Activated CD8-positive, alpha-beta memory T cell treated with anti-CD3 and anti-CD28 coated beads, Interleukin-2, amount 10 ng/mL, durations not matched to agents 7 days and 5 days (primary cell): Measurements from ENCODE around the gene ZDHHC7. TPM values are rescaled to one million over a fixed set of nuclear protein-coding genes. Genes with fewer than 3 reads are reported as not detected.
"Not testable (repeated sequence)": the region's sequence is repeated elsewhere in the genome, so short reads cannot be mapped to it uniquely, and the experiment has no call there.

ENCODE experiments used
- ATAC-seq: fragments of 150-1000 bp; cut with Tn5 transposase; one replicate; pipeline ENCODE4 v1.10.0; 2021; ENCODE audit warnings: moderate library complexity
- CTCF ChIA-PET: fragments of 350-600 bp; sonication (Branson Sonifier 250); formaldehyde crosslinking; loops from one replicate; lab custom pipeline; 2021; ENCODE audit warnings: antibody characterized with exemption; lab: Charles Lee
- DNase-seq: peaks from one replicate; pipeline ENCODE4 v3.0.0-alpha.2; 2020
- H3K27ac Mint-ChIP-seq: one replicate; pipeline ENCODE4 v1.8.0; 2021; ENCODE audit warnings: mild to moderate bottlenecking, mixed read lengths
- H3K27me3 Mint-ChIP-seq: one replicate; pipeline ENCODE4 v1.8.0; 2021; ENCODE audit warnings: mixed read lengths
- H3K36me3 Mint-ChIP-seq: one replicate; pipeline ENCODE4 v1.8.0; 2021; ENCODE audit warnings: mild to moderate bottlenecking, mixed read lengths
- H3K4me1 Mint-ChIP-seq: one replicate; pipeline ENCODE4 v1.8.0; 2021; ENCODE audit warnings: mixed read lengths
- H3K4me3 Mint-ChIP-seq: one replicate; pipeline ENCODE4 v1.8.0; 2021; ENCODE audit warnings: mild to moderate bottlenecking, moderate library complexity, mixed read lengths
- H3K9me3 Mint-ChIP-seq: one replicate; pipeline ENCODE4 v1.8.0; 2022; ENCODE audit warnings: low read depth, mixed read lengths
- total RNA-seq, 2 experiments: library from RNA; stranded (reverse); gene quantifications; one replicate each; pipeline ENCODE4 v1.2.3, GENCODE V29; 2021

ZDHHC7 gene
- total RNA-seq, 2 experiments from 2014 or later, result 22.3 to 27.1 TPM

DNA sequence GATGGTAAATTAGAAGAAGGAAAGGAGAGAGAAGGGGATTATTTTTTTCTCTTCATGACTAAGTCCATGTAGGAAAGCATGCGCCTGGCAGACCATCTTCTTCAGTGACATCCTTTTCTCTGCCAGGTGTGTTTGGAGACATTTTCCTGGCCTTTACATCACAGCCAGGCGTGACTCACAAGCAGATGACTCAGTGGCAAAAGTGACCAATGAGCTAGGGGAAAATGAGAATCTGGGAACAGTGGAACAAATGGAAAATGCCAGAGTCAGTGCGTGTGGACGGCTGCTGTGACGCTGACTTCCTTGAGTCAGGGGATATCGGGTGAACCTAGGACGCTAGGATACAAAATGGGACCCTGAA, 25.7 kb upstream of the ZDHHC7 start:
- Mint-ChIP-seq H3K27ac (no peak overlapping the region), H3K27me3 (no peaks in the 10 kb centered on the region), H3K9me3 (no peaks in the 10 kb centered on the region), H3K4me3 (no peak overlapping the region), H3K36me3 (no peaks in the 10 kb centered on the region), H3K4me1 (no peaks in the 10 kb centered on the region)
- CTCF ChIA-PET, result no interaction called here
- DNase-seq (no peak), ATAC-seq (no peak)

DNA sequence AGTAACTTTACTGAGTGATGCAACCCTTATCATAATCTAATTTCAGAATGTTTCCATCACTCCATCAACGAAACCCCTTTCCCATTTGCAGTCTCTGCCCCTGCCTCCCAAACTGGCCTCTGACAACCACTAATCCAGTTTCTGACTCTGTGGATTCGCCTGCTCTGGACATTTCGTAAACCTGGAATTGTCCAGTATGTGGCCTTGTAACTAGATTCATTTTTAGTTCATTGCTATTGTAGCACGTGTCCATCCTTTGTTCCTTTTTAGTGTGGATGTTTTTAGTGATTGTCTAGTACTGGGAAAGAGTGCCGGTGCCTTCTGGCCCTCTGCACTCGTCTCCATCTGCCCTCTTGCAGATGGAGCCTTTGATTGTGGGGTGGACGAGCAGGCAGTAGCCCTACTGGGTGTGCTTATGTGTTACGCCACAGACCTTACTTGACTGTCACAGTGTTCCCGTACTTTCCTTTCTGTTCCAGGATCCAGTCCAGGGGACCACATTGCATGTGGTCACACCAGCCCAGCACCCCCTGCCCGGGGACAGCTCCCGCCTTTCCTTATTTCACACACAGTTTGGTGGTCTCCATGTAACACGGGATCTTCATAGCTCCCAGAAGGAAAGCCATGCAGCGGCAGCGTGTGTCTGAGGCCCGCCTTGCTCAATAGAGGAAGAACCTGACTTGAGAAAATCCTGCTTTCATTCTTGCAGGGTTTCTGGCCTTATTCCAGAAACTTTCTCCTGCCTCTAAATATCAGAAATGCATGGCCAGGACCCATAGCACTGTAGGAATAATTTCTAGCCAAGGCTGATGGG, 25.1 kb upstream of the ZDHHC7 start:
- no peaks in the 10 kb centered on the region for H3K9me3 Mint-ChIP-seq
- no peak overlapping the region for H3K4me3 Mint-ChIP-seq
- ATAC-seq (no peak), DNase-seq (no peak)
- no peaks in the 10 kb centered on the region for H3K36me3 Mint-ChIP-seq
- H3K4me1 Mint-ChIP-seq, result no peaks in the 10 kb centered on the region
- CTCF ChIA-PET, result no interaction called here
- no peak overlapping the region for H3K27ac Mint-ChIP-seq
- no peaks in the 10 kb centered on the region for H3K27me3 Mint-ChIP-seq

DNA sequence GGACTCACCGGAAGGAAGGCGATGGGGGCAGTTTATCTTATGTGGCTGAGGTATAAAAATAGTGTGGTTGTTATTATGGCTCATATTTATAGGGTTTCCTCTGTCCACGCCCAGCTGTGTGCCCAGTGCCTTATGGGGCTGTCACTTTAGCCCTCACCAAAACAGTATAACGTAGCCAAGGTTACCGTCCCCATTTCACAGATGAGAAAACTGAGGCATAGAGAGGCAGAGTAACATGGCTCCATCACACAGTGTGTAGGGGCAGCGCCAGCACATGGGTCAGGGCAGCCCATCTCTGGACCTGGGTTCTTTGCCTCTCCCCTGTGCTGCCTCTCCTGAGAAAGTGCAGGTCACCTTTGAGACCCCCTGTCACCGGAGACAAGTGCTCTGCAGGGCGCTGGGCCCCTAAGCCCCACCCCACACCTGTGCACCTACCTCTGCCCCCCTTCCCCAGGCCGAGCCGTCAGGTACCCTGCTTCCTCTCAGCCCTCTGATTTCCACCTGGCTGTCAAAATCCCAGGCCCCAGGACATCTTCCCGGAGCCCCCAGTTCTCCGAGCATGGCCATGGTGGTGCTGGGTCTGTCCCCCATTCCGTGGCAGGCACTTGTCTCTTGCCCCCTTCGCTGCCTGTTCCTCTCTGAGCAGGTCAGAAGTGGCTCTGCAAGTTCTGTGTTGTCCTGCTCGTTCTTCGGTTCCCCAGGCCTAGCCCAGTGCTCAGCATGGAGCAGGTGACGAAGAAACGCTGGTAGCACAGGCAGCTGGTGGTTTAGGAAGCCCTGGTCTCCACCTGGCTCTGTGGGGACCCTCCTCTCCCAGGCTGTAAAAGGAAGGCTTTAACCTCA, 23.5 kb upstream of the ZDHHC7 start:
- no peaks in the 10 kb centered on the region for H3K27me3 Mint-ChIP-seq
- H3K36me3 Mint-ChIP-seq, result no peaks in the 10 kb centered on the region
- H3K9me3 Mint-ChIP-seq, result no peaks in the 10 kb centered on the region
- H3K4me1 Mint-ChIP-seq, result peaks cover 4% of the 10 kb centered on the region
- ATAC-seq (no peak), DNase-seq (no peak)
- H3K4me3 Mint-ChIP-seq, result no peak overlapping the region
- H3K27ac Mint-ChIP-seq, result no peak overlapping the region
- CTCF ChIA-PET, result no interaction called here

DNA sequence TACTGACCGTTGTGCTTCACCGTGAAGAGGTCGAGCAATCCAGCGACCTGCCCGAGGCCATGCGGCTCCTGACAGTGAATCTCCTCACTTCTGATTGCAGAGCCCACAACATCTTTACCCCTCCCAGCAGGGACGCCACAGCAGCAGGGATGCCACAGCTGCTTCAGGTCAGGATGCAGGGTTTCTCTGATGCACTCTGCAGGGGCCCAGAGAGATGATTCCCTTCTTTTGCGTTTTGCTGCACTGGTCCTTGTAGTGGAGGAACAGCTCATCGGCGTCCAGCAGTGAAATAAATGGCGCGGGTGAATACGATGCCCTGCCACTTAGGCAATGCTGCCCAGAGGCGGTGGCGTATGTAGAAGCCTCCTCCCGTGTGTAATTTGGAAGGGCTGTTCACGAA, 21.8 kb upstream of the ZDHHC7 start:
- no peaks in the 10 kb centered on the region for H3K36me3 Mint-ChIP-seq
- peaks cover 20% of the 10 kb centered on the region for H3K4me1 Mint-ChIP-seq
- no peak for ATAC-seq
- no peak overlapping the region for H3K27ac Mint-ChIP-seq
- DNase-seq, result no peak
- H3K27me3 Mint-ChIP-seq, result no peaks in the 10 kb centered on the region
- CTCF ChIA-PET, result no interaction called here
- no peaks in the 10 kb centered on the region for H3K9me3 Mint-ChIP-seq
- H3K4me3 Mint-ChIP-seq, result no peak overlapping the region

DNA sequence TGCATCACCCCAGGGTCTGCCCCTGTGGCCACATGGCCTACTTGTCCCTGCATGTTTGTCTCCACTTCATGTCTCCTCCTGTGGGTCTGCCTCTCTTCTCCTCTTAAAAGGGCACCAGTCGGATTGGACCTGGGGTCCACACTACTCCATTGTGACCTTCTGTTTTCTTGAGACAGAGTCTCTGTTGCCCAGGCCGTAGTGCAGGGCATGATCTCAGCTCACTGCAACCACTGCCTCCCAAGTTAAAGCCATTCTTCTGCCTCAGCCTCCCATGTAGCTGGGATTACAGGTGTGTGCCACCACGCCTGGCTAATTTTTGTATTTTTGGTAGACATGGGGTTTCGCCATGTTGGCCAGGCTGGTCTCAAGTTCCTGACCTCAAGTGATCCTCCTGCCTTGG, 20.9 kb upstream of the ZDHHC7 start:
- CTCF ChIA-PET, H3K27me3 Mint-ChIP-seq, ATAC-seq, H3K36me3 Mint-ChIP-seq, H3K9me3 Mint-ChIP-seq, H3K27ac Mint-ChIP-seq, DNase-seq, H3K4me3 Mint-ChIP-seq: not testable (repeated sequence)
- H3K4me1 Mint-ChIP-seq, result peaks cover 24% of the 10 kb centered on the region

DNA sequence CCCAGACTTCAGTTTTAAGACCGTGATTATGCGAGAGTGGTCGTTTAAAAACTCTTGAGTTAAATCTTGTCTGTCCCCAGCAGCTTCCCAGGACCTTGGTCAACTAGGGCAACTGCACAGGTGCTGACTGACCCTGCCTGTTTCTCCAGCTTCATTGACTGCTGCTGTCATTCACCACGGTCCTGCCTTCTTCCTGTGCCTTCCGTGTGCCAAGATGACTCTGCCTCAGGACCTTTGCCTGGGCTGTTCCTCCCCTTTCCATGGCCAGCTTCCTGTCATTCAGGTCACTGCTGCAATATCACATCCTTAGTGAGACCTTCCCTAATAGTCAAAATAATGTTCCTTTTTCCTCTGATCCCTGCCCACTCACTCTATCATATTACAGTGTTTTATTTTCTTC, 20.1 kb upstream of the ZDHHC7 start:
- DNase-seq, result no peak
- peaks cover 31% of the 10 kb centered on the region for H3K4me1 Mint-ChIP-seq
- no peak for ATAC-seq

DNA sequence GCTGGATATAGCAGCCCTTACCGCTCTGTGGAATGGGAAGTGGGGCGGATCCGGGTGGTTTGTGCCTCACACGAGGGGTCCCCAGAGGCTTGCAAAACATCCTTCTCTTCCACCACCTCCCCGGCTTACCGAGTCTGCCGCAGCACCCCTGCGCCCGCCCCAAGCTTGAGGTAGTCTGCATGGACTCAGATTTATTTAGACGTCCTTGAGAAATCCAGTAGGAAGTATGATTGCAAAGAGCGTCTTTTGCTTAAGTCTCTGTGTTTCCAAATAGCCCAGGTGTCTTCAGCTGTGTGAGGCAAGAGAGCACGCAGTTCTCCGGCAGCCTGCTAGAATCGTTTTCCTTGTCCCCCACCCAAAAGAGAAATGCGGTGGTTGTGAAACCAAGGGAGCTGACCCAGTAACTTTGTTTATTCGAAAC, 18.7 kb upstream of the ZDHHC7 start:
- H3K9me3 Mint-ChIP-seq, result no peaks in the 10 kb centered on the region
- peaks cover 31% of the 10 kb centered on the region for H3K4me1 Mint-ChIP-seq
- no peak overlapping the region for H3K27ac Mint-ChIP-seq
- CTCF ChIA-PET, result interaction anchor here (1.3 to 4.6 kb wide), 2 partner anchors 56 to 85 kb away, joined by 3 to 43 read pairs; no protein-coding TSS in a partner anchor
- H3K36me3 Mint-ChIP-seq, result no peaks in the 10 kb centered on the region
- no peak overlapping the region for H3K4me3 Mint-ChIP-seq
- DNase-seq, result no peak
- no peaks in the 10 kb centered on the region for H3K27me3 Mint-ChIP-seq
- ATAC-seq, result no peak

More for the DNA sequence above, 20.1 kb upstream of the ZDHHC7 start:
- Mint-ChIP-seq H3K9me3 (no peaks in the 10 kb centered on the region), H3K27ac (no peak overlapping the region), H3K36me3 (no peaks in the 10 kb centered on the region), H3K27me3 (no peaks in the 10 kb centered on the region), H3K4me3 (no peak overlapping the region)
- CTCF ChIA-PET, result interaction anchor here (0.7 kb wide), 1 partner anchor 55 kb away, joined by 3 read pairs; no protein-coding TSS in a partner anchor

DNA sequence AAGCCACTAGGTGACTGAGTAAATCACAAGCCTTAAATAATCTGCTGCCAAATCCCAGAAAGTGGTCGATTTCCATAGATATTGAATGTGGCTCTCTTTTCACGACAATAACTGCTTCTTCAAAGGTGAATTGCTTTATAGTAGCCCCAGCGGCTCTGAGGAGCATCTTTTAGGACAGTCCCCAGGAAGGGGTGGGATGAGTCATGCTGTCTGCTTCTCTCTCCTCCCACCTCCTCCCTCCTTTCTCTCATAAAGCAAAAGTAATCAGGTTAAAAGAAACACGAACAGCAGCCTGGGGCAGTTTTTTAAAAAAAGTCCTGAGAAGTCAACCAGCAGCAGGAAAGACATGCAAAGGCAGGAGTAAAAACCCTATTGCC, 18.1 kb upstream of the ZDHHC7 start:
- Mint-ChIP-seq H3K4me3 (peak overlapping the region; percentile 86), H3K27ac (peak overlapping the region; percentile 87), H3K36me3 (no peaks in the 10 kb centered on the region), H3K27me3 (no peaks in the 10 kb centered on the region), H3K9me3 (no peaks in the 10 kb centered on the region), H3K4me1 (peaks cover 31% of the 10 kb centered on the region)
- ATAC-seq (peak; percentile 66), DNase-seq (peak; percentile 82)
- CTCF ChIA-PET, result interaction anchor here (4.6 kb wide), 1 partner anchor 56 kb away, joined by 43 read pairs; no protein-coding TSS in a partner anchor

DNA sequence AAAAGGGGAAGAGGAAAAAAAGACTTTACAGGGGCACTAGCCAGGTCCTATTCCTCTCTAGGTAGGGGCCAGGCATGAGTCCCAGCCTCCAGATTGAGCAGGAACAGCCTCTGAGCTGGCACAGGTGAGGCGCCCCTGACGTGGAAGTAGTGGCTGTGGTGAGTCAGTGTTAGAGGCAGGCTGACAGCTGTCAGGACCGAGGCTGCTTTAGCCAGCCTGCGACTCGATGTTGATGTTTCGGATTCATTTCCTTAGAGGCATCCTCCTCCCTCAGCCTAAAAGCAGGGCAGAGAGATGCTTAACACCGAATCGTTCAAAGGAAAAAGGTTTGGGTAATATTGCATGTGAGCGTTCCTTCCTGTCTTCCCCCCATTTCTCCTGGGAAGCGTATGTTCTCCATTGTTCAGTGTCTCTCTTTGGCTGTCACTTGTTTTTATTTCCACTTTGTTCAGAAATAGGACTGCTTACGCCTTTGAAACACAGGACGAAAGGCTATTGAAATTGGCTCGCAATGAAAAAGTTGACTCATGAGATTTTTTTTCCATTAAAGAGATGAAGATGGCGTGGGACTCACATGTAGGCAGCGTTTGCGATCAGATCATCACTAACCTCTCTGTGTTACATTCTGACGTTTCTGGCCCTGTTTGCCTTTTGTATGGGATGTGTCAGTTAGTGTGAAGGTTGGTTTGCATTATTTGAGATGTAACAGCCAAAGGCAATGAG, 17.5 kb upstream of the ZDHHC7 start:
- CTCF ChIA-PET, result interaction anchor here (0.8 to 4.6 kb wide), 7 partner anchors 13 to 86 kb away, joined by 4 to 43 read pairs (median 8); partner anchors contain the start of gene ZDHHC7
- peak overlapping the region; percentile 87 for H3K27ac Mint-ChIP-seq
- H3K9me3 Mint-ChIP-seq, result no peaks in the 10 kb centered on the region
- DNase-seq (peak; percentile 84), ATAC-seq (peak; percentile 66)
- H3K4me3 Mint-ChIP-seq, result peak overlapping the region; percentile 86
- peaks cover 31% of the 10 kb centered on the region for H3K4me1 Mint-ChIP-seq
- no peaks in the 10 kb centered on the region for H3K36me3 Mint-ChIP-seq
- no peaks in the 10 kb centered on the region for H3K27me3 Mint-ChIP-seq

DNA sequence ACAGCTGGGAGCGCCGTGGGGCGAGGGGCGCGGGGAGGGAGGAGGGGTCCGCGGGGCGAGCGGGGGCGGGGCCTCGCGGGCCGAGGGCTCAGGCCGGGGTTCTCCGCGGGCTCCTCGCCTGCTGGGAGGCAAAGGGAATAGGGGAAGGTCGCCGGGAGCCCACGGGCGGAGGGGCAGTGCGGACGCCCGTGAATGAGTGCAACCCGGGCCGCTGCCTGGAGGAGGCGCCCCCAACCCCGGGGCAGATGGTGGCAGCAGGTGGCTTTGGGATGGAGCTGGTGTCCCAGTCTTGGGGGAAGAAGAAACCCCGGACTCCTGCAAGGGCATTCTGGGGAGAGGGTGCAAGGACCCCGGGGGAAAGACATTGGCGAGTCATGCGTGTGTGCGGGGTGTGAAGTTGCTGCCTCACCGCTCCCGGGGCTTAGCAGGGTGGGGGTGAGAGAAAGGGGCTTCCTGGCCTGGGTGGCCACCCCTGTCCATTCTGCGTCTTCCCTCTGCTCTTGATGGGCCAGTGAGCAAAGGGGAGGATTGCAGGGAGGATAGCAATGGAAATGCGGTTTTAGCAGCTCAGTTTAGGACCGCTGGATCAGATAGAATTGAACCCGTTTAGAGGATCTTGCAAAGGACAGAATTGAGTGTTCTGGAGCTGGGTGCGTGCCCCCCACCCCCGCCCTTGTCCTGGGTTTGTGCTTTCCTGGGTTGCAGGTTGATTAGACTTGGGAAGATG, 16.8 kb upstream of the ZDHHC7 start:
- Mint-ChIP-seq H3K36me3 (no peaks in the 10 kb centered on the region), H3K27me3 (no peaks in the 10 kb centered on the region), H3K27ac (peak overlapping the region; percentile 87), H3K9me3 (no peaks in the 10 kb centered on the region), H3K4me1 (peaks cover 31% of the 10 kb centered on the region), H3K4me3 (peak overlapping the region; percentile 86)
- CTCF ChIA-PET, result interaction anchor here (0.8 to 4.6 kb wide), 13 partner anchors 13 to 588 kb away, joined by 3 to 43 read pairs (median 5); partner anchors contain the start of gene ZDHHC7
- DNase-seq, result peak; percentile 54
- ATAC-seq, result peak; percentile 1

DNA sequence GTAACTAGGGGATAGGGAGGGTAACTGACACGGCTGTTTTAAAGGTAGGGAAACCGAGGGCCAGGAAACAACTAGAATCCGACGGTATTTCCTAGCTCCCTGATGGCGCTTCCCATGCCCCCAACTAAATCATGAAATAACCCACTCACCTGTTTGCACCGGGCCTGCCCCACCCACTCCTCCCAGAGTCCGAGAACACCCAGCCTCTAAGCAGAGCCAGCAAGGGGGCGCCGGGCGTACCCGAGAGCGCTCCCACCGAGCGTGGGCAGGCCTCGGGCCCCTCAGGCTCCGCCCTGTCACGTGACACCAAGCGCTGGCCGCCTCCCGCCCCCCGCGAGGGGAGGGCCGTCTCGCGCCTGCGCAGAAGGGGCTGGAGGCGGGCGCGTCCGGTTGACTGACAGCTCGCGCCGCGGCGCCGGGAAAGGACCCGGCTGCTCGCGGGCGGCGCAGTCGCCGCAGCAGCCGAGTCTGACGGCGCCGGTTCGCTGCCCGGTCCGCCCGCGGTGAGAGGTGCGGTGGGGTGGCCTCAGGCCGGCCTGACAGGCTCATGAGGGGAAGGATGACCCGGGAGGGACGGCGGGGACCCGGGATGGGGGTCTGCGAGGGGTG, 16.1 kb upstream of the ZDHHC7 start, which contains the start of gene KIAA0513:
Gene KIAA0513, plus strand, starts transcription at position 447 of the 609 bp plus-strand sequence. CDS start 39,277 bp downstream, outside the sequence.
- H3K36me3 Mint-ChIP-seq, result no peaks in the 10 kb centered on the region
- DNase-seq (peak; percentile 96), ATAC-seq (peak; percentile 81)
- H3K27me3 Mint-ChIP-seq, result no peaks in the 10 kb centered on the region
- H3K9me3 Mint-ChIP-seq, result no peaks in the 10 kb centered on the region
- peaks cover 31% of the 10 kb centered on the region for H3K4me1 Mint-ChIP-seq
- peak within 1 kb of the TSS; percentile 87 for H3K27ac Mint-ChIP-seq
- H3K4me3 Mint-ChIP-seq, result peak within 1 kb of the TSS; percentile 86
- CTCF ChIA-PET, result interaction anchor here (1.0 to 4.6 kb wide), 11 partner anchors 12 to 589 kb away, joined by 3 to 43 read pairs (median 5); partner anchors contain the start of gene ZDHHC7

DNA sequence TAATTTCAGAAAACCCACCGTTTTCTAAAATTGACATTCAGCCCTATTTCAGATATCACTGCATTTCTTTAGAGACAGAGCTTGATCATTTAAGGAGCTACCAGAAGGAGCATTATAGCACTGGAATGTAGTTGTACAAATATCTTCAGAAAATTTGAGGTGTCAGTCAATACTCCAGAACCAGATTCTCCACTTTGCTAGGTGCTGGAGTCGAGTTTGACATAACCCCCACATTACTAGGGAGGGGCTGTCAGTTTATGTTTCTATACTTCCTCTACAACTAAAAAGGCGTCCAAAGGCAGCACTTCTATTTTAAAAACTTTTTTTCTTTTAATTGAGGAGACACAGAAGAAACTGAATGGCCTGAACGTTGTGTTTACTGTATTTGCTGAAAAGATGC, 15.4 kb upstream of the ZDHHC7 start:
- CTCF ChIA-PET, result interaction anchor here (1.1 to 4.6 kb wide), 8 partner anchors 14 to 589 kb away, joined by 3 to 43 read pairs (median 5); partner anchors contain the start of gene ZDHHC7
- peak overlapping the region; percentile 86 for H3K4me3 Mint-ChIP-seq
- ATAC-seq (no peak), DNase-seq (no peak)
- H3K4me1 Mint-ChIP-seq, result peaks cover 31% of the 10 kb centered on the region
- H3K27ac Mint-ChIP-seq, result no peak overlapping the region
- no peaks in the 10 kb centered on the region for H3K36me3 Mint-ChIP-seq
- no peaks in the 10 kb centered on the region for H3K9me3 Mint-ChIP-seq
- H3K27me3 Mint-ChIP-seq, result no peaks in the 10 kb centered on the region
